ENCODE results near the gene P2RX7.

GRCh38 chr12:121095544-121096198, 37.0 kb upstream of the P2RX7 start:
- TF ChIP-seq ZNF70 (CRISPR knock-in tag; IDR thresholded peaks at IDR 0.05) (no peak), GLIS3 (CRISPR knock-in tag; IDR thresholded peaks at IDR 0.05) (no peak)

Measured in SK-N-SH treated with all-trans-retinoic acid at 6 μM for 48 hours (cell line).